ENCODE measurements around the gene ZFAND2A.
"Not testable (repeated sequence)": the region's sequence is repeated elsewhere in the genome, so short reads cannot be mapped to it uniquely, and the experiment has no call there.

- not testable (repeated sequence) for TF ChIP-seq POLR2A (IDR thresholded peaks at IDR 0.05; ENCODE audit: low read length); GATA1 (IDR thresholded peaks at IDR 0.05; ENCODE audit: low read depth, low read length)
These were observed 17.0 kb downstream of the ZFAND2A start for GRCh38 chr7:1143031-1143430.

All from erythroblast (primary cell).